DMS153 treated with DMSO at 0.1 percent for 48 hours (cell line): Measurements from ENCODE around the gene CHAT.
"Not testable (repeated sequence)": the region's sequence is repeated elsewhere in the genome, so short reads cannot be mapped to it uniquely, and the experiment has no call there.

Experiments used
- DNase-seq: peaks from one replicate; lab custom pipeline; 2025; ENCODE audit not compliant: unreplicated experiment; lab: John Stamatoyannopoulos, UW

CHAT gene

DNA sequence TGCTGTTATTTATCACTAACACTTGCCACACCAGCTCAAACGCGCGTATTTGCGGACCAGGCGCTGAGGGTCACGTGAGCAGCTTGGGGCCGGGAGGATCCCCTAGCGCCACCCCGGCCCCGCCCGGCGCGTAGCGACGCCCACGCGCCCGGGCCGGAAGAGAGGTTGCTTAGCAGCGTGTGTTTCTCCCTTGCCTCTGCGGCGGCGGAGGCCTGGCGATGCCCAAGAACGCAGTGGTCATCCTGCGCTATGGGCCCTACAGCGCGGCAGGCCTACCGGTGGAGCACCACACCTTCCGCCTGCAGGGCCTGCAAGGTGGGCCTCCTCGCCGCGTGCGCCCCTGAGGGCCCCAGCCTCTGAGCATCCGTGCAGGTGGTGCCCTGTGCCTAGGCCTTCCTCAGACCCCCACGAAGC is 65.7 kb downstream of the CHAT start, which contains the start of gene C10orf53:
Gene C10orf53 (plus strand): TSS at position 172 of the 414 bp plus-strand sequence. CDS start 47 bp downstream, at position 219.
- DNase-seq: peak; percentile 23

DNA sequence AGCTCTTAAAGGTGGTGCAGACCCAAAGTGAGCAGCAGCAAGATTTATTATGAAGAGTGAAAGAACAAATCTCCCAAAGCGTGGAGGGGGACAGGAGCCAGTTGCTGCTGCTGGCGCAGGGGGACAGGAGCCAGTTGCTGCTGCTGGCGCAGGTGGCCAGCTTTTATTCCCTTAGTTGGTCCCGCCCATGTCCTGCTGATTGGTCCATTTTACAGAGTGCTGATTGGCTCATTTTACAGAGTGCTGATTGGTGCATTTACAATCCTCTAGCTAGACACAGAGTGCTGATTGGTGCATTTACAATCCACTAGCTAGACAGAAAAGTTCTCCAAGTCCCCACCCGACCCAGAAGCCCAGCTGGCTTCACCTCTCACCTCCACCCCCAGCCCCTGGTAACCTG is 68.6 kb downstream of the CHAT start:
- not testable (repeated sequence) for DNase-seq

- no peak for DNase-seq
These were observed 69.0 kb downstream of the CHAT start for GRCh38 chr10:49682879-49683278.

DNA sequence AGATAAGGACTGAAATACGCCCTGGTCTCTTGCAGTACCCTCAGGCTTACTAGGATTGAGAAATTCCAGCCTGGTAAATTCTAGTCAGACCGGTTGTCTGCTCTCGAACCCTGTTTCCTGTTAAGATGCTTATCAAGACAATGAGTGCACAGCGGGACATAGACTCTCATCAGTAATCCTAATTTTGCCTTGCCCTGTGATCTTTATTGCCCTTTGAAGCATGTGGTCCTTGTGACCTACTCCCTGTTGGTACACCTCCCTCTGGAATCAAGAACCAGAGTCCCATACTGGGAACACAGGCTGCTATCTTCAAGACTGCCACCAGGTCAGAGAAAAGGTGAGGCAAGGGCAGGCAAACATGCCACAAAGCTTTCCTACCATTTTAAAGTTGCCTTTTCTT is 72.8 kb downstream of the CHAT start:
- no peak for DNase-seq

GRCh38 chr10:49688261-49688846 is 74.5 kb downstream of the CHAT start:
- DNase-seq: no peak

GRCh38 chr10:49688920-49689319 is 75.1 kb downstream of the CHAT start:
- DNase-seq: no peak

DNA sequence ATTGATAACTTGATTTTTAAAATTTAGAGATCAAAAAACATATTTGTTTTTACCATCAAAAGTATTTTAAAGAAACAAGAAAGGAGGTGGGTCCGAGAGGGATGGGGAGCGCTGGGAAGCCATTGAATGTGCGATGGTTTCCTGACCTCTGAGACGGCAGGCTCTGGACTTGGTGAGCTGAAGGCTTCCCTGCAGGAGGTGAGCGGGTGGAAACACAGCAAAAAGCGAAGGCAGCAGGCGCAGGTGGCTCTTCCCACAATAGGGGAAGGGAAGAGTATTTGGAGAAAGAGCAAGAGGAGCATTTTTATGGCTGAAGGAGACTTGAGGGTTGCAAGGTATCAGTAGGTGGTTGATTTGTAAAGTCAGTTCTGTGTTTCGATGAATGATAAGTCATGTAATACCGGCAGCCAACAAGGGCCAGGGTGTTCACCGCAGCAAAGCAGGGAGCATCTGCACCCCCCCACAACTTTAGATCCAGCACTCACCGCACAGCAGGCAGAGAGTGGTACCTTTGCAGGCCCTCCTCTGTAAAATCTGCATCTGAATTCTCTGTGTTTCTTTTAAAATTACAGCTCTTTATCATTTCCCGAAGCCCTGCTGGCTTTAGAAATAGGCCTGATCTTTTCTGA is 76.2 kb downstream of the CHAT start:
- DNase-seq: no peak

DNA sequence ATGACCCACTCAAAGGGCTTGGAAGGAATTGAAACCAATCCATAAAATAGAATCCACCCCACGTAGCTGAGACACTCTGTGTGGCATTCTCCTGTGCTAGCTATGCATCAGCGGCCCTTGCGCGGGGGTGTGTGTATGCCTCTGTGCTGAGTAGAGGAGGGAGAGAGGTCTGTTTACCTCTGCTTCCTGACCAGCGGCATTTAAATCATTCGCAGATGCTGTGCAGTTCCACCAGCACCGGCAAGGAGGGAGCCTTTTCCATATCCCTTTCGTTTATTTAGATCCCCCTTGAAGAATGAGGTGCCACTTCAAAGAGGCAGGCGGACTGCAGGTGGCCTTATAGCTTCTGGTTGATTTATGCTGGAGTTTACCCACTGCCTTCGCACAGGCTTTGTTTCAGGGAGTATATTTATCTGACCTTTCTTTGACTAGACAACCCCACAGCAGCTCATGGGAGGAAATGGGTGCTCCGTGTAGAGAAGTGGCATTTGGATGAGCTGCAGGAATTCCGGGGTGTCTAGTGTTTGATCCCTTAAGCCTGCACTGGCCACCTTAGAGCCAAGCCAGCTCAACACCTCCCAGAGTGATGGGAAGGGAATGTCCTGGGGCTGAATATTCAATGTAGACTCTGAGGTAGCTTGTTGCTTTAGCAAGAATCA is 77.0 kb downstream of the CHAT start:
- DNase-seq: no peak

- no peak for DNase-seq
These were observed 77.8 kb downstream of the CHAT start for GRCh38 chr10:49691588-49691987.

DNA sequence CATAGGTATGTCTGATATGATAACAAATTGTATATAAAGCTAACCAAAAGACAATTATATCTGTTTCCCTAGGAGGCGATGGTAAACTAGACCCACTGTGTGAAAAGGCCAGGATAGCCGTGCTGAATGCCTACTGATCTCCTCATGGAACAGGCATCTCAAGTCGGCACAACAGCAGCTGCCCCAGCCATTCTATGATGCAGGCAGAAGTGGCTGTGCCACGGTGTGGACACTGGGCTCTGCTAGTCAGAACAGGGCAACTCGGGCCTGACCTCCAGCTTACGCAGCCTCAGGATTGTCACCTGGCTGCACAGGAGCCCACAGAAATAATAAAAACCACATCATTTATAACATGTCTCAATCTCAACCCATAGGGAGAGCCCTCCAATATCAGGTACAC is 80.6 kb downstream of the CHAT start:
- DNase-seq: no peak

GRCh38 chr10:49696311-49696710 is 82.5 kb downstream of the CHAT start:
- DNase-seq: no peak

DNA sequence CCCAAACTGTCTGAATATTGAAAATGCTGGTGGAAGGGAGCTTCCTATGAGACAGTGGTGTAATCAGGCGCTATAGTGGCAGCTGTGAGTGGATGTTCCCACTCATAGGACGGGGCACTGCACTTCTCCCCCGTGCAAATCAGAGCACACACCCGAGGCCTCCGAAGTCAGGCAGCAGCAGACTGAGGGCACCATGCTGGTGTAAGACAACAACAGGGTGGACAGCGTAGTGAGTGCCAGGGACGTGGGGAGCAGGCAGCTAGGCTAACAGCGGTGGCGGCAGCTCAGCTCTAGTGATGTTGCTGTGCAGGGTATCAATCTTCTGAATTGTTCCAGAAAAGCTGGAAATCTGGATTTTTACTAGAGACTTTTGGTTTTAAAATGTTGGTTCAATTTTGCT is 84.8 kb downstream of the CHAT start:
- no peak for DNase-seq

DNA sequence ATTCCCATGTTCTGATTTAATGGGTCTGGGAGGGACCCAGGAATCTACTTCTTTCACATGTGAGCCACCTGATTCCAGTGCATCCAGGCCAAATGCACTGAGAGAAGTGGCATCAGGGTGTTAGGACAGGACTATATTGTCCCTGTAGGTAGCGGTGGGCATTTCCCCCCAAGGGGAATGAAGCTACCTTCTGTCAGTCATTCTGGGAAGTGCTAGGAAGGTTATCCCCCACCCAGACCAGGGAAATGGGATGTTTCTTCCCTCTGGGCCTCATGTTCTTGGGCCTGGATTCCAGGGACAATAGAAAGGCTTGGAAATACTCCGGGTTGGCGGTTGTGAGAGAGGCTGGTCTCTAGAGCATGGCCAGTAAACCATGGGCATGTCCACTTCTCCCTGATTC is 86.4 kb downstream of the CHAT start:
- no peak for DNase-seq

DNA sequence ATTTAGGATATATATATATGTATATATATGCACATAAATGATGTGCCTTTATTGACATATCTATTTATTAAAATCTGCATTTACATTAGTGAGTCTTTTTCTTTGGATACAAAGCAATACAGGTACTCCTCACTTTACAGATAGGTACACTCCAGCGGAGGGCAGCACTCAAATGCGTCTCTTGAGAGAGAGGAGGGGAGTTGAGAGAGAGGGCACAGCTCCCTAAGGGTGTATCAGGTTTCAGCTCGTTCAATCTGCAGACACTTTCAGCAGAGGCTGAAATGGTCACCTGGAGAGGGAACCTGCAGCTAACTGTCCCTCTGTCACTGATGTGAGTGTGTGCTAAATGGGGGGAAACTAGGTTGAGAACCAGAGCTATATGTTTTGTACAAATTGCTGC is 87.2 kb downstream of the CHAT start:
- DNase-seq: peak; percentile 40

DNA sequence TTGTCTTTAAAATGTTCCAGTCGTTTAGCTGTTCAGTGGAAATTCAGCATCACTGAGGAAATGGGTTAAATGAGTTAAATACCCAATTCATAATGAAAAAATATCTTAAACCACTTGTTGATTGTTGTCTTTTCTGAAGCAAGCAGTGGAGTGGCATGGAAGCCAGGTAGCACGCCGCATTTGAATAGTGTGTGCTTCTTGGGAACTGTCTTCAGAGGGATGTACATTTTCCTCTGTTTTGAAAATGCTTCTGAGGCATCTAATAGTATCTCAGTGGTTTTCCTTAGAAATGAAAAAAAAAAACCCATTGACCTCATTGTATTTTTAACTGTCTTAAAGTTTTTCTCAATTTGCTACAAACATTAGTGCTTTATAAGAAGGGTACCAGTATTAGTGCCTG is 93.7 kb downstream of the CHAT start:
- no peak for DNase-seq

DNA sequence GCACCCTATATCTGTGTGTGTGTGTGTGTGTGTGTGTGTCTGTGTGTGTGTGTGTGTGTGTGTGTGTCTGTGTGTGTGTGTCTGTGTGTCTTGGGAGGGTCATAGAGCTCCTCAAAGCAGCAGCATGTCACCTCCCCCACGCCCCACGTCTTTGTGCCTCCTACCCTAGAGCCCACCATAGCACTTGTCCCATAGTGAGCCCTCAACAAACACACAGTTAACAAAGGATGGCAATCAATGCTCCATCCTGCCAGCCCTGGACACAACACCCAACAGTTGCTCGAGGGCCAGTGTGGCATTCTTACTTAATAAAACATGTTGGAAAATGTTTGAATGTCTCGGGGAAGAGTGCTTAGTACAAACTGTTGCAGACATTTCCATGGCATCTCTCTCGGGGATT is 96.1 kb downstream of the CHAT start:
- DNase-seq: no peak

DNA sequence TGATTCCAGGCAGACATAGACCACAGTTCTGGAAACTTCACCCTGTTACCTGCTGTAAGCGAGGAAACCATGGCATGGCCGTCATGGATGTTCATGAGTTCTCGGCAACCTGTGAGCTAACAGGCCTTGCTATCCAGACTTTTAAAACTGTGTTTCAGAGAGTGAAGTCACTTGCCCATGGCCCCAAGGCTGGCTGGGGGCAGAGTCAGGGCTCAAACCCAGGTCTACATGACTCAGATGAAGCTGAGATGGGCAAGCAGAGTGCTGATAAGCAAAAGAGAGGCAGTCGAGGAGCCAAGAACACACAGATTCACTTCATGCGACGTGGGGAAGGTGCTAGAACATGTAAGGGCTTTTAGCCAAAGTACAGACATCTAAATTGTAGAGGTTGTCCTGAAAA is 97.1 kb downstream of the CHAT start:
- DNase-seq: no peak

GRCh38 chr10:49711481-49711880 is 97.6 kb downstream of the CHAT start:
- no peak for DNase-seq

DNA sequence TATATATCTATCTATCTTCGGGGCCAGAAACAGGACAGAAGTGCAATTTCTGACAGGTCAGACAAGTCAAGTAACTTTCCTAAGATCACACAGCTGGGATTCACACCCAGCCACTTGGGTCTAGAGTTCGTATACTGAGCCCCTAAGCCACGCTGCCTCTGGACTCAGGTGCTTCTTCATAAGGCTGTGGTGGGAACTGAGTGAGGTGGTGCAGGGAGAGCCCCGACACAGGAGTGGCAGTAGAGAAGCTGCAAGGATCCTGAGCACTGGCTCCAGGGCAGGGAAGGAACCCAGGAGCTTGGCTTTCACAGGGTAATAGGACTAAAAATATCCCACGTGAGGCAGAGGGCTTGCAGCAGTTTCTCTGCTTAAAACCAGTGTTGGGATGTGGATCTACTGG is 99.4 kb downstream of the CHAT start:
- no peak for DNase-seq
